B cell (primary cell): ENCODE results near the gene TRIM52. TPM values are rescaled to one million over a fixed set of nuclear protein-coding genes. Genes with fewer than 3 reads are reported as not detected.

Source experiments
- ATAC-seq: fragments of 200-7000 bp; cut with Tn5 transposase; one replicate; pipeline ENCODE4 v1.10.0; 2021; ENCODE audit warnings: low read depth, mild to moderate bottlenecking, moderate number of reproducible peaks, moderate library complexity
- CTCF ChIA-PET: fragments of 350-600 bp; sonication (Branson Sonifier 250); formaldehyde crosslinking; loops from one replicate; lab custom pipeline; 2021; ENCODE audit warnings: antibody characterized with exemption, inconsistent platforms; lab: Charles Lee
- POLR2A ChIA-PET: fragments of 350-600 bp; sonication (Branson Sonifier 250); formaldehyde crosslinking; loops from one replicate; lab custom pipeline; 2021; ENCODE audit warnings: antibody characterized with exemption; lab: Charles Lee
- DNase-seq: peaks from one replicate; pipeline ENCODE4 v3.0.0; 2013
- H2AFZ ChIP-seq: 2 replicates; pipeline ENCODE4 v1.6.1; 2012; ENCODE audit warnings: mild to moderate bottlenecking, low read depth, low read length; ENCODE audit not compliant: insufficient read depth, poor library complexity, severe bottlenecking
- H3K27ac ChIP-seq, 2 donors: 1 replicate in 1 of 2; 2 replicates in 1 of 2; pipeline ENCODE4 v1.5.1; 2012 to 2013; ENCODE audit warnings: low read length in 2 of 2, mild to moderate bottlenecking in 2 of 2, moderate library complexity in 1 of 2
- H3K27me3 ChIP-seq, 4 experiments: fragments of 200-600 bp in 1 of 4; sonication (generic) in 1 of 4; replicated peaks in 1 of 4; 1 replicate in 2 of 4; 2 replicates in 2 of 4; pipeline versions ENCODE4 v1.6.1 to v1.7.0; 2013 to 2016; ENCODE audit warnings: low read length in 3 of 4, mild to moderate bottlenecking in 2 of 4, mixed read lengths in 1 of 4, moderate library complexity in 1 of 4; ENCODE audit not compliant: insufficient read depth in 4 of 4, control insufficient read depth in 3 of 4; ENCODE audit errors: control extremely low read depth in 1 of 4
- H3K36me3 ChIP-seq, 2 experiments: replicated peaks in 1 of 2; 1 replicate in 1 of 2; 2 replicates in 1 of 2; pipeline versions ENCODE4 v1.6.1 to v1.7.1; 2013; ENCODE audit warnings: low read length in 1 of 2; ENCODE audit not compliant: insufficient read depth in 2 of 2, control insufficient read depth in 1 of 2; ENCODE audit errors: control extremely low read depth in 1 of 2, extremely low read depth in 1 of 2
- H3K4me1 ChIP-seq, 2 donors: fragments of 200-600 bp in 1 of 2; sonication (generic) in 1 of 2; 1 replicate in 1 of 2; 2 replicates in 1 of 2; pipeline versions ENCODE4 v1.5.1 to v1.6.1; 2013 to 2017; ENCODE audit warnings: low read length in 2 of 2; ENCODE audit not compliant: control insufficient read depth in 2 of 2, insufficient read depth in 2 of 2
- H3K4me2 ChIP-seq: replicated peaks from 2 replicates; pipeline ENCODE3; 2012; ENCODE audit warnings: mild to moderate bottlenecking, low read depth, low read length; ENCODE audit not compliant: poor library complexity, severe bottlenecking
- H3K4me3 ChIP-seq, 5 experiments: fragments of 200-600 bp in 1 of 5; sonication (generic) in 1 of 5; 1 replicate in 3 of 5; 2 replicates in 2 of 5; pipeline versions ENCODE4 v1.5.1 to v1.7.0; 2011 to 2016; ENCODE audit warnings: low read length in 4 of 5, mild to moderate bottlenecking in 4 of 5, low read depth in 2 of 5, control low read depth in 1 of 5, moderate library complexity in 1 of 5; ENCODE audit not compliant: insufficient read depth in 1 of 5; ENCODE audit errors: control extremely low read depth in 1 of 5, extremely low read depth in 1 of 5
- H3K79me2 ChIP-seq: fragments of 200-600 bp; sonication (generic); one replicate; pipeline ENCODE4 v1.6.0; 2016; ENCODE audit warnings: low read length; ENCODE audit not compliant: control insufficient read depth, insufficient read depth
- H3K9ac ChIP-seq: fragments of 200-600 bp; sonication (generic); 2 replicates; pipeline ENCODE4 v1.6.1; 2017; ENCODE audit warnings: mild to moderate bottlenecking, low read length, moderate library complexity
- H3K9me3 ChIP-seq, 3 donors: one replicate each; pipeline versions ENCODE4 v1.6.1 to v1.7.1; 2013; ENCODE audit warnings: low read length in 2 of 3; ENCODE audit not compliant: control insufficient read depth in 2 of 3, insufficient read depth in 1 of 3; ENCODE audit errors: control extremely low read depth in 1 of 3
- H4K20me1 ChIP-seq: 2 replicates; pipeline ENCODE4 v1.6.0; 2012; ENCODE audit warnings: mild to moderate bottlenecking, low read length; ENCODE audit not compliant: insufficient read depth, control insufficient read depth, poor library complexity, severe bottlenecking
- H3K27ac Mint-ChIP-seq: one replicate; pipeline ENCODE4 v1.8.0; 2021; ENCODE audit warnings: mixed read lengths
- H3K27me3 Mint-ChIP-seq: one replicate; pipeline ENCODE4 v1.8.0; 2021; ENCODE audit warnings: mixed read lengths
- H3K4me1 Mint-ChIP-seq: one replicate; pipeline ENCODE4 v1.8.0; 2021; ENCODE audit warnings: mixed read lengths
- H3K4me3 Mint-ChIP-seq: one replicate; pipeline ENCODE4 v1.8.0; 2021; ENCODE audit warnings: mixed read lengths
- H3K9me3 Mint-ChIP-seq: one replicate; pipeline ENCODE4 v1.8.0; 2022; ENCODE audit warnings: mixed read lengths; ENCODE audit not compliant: insufficient read depth
- EZH2 ChIP-seq: IDR thresholded peaks from 2 replicates; pipeline ENCODE4 v1.6.1; 2012; ENCODE audit warnings: borderline replicate concordance, low read depth, mild to moderate bottlenecking, moderate library complexity, low read length; ENCODE audit not compliant: insufficient read depth, poor library complexity, severe bottlenecking
- WGBS: methylation state at CpG from one replicate; pipeline ENCODE4 v1.1.5; 2013; ENCODE audit warnings: missing lambda C conversion rate; ENCODE audit not compliant: insufficient coverage; 5-methylcytosine and 5-hydroxymethylcytosine counted together
- intact Hi-C: fragments of 100-400 bp; cut with micrococcal nuclease; formaldehyde crosslinking; loops from one replicate; pipeline ENCODE4 v1.10.0; 2022
- polyA plus RNA-seq: library from polyadenylated mRNA; depleted of rRNA; stranded (reverse); fragments of >200 nt; gene quantifications from 2 replicates; pipeline ENCODE4 v1.2.3, GENCODE V29; 2012
- total RNA-seq, 2 donors: library from RNA; stranded (reverse); fragments of 120-200 nt in 1 of 2; gene quantifications; 1 replicate in 1 of 2; 2 replicates in 1 of 2; pipeline versions ENCODE4 v1.2.3 to v1.2.4, GENCODE V29; 2013 to 2022
- TF ChIP-seq, protein P1 (sequence below): fragments of 200-600 bp; IDR thresholded peaks from one replicate; pipeline ENCODE4 v1.8.0; 2022; ENCODE audit warnings: antibody characterized with exemption, mild to moderate bottlenecking

The TRIM52 gene
- total and polyA plus RNA-seq, 2 donors (not counting 1 experiment from before 2014, with no cell fraction given): 29.9 to 61.3 TPM

DNA sequence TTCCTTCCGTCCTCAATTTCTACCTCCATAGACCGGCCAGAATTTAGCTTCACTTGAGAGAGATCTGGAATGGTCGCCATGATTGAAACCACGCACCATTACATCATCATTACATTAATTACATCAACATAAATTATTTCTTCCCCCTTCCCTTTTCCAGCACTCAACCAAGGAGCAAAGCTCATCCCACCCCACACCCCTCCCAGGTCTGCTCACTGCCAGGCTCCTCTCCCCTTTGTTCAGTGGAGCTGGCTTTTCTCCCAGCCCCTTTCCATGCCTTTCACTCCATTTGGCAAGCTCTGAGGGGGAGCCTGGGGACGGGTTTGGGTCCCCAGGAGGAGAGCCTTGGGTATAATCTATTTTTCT, 25.6 kb downstream of the TRIM52 start:
- no peak overlapping the region for H2AFZ ChIP-seq
- H3K4me1 ChIP-seq: no peaks in the 10 kb centered on the region
- peaks cover 41% of the 10 kb centered on the region for H4K20me1 ChIP-seq
- 86% methylated on average over 5 of the region's 5 CpGs for WGBS
- no peak overlapping the region for H3K4me3 ChIP-seq
- Mint-ChIP-seq H3K27ac (no peak overlapping the region), H3K4me3 (no peak overlapping the region), H3K4me1 (peaks cover 9% of the 10 kb centered on the region), H3K9me3 (no peaks in the 10 kb centered on the region), H3K27me3 (no peaks in the 10 kb centered on the region)
- ATAC-seq: no peak
- DNase-seq: no peak
- no peaks in the 10 kb centered on the region for H3K27me3 ChIP-seq
- CTCF ChIA-PET: interaction anchor here (1.0 to 1.1 kb wide), 3 partner anchors 13 to 51 kb away, joined by 3 read pairs; no protein-coding TSS in a partner anchor
- peaks cover 11 to 93% of the 10 kb centered on the region in 2 experiments for H3K36me3 ChIP-seq
- no peak for TF ChIP-seq EZH2
- TF ChIP-seq, protein P1, sequence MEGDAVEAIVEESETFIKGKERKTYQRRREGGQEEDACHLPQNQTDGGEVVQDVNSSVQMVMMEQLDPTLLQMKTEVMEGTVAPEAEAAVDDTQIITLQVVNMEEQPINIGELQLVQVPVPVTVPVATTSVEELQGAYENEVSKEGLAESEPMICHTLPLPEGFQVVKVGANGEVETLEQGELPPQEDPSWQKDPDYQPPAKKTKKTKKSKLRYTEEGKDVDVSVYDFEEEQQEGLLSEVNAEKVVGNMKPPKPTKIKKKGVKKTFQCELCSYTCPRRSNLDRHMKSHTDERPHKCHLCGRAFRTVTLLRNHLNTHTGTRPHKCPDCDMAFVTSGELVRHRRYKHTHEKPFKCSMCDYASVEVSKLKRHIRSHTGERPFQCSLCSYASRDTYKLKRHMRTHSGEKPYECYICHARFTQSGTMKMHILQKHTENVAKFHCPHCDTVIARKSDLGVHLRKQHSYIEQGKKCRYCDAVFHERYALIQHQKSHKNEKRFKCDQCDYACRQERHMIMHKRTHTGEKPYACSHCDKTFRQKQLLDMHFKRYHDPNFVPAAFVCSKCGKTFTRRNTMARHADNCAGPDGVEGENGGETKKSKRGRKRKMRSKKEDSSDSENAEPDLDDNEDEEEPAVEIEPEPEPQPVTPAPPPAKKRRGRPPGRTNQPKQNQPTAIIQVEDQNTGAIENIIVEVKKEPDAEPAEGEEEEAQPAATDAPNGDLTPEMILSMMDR: no peak
- no peaks in the 10 kb centered on the region for H3K9me3 ChIP-seq
- intact Hi-C loops: no loop called here
- POLR2A ChIA-PET: interaction anchor here (1.5 kb wide), 1 partner anchor 8 kb away, joined by 3 read pairs; the partner anchor contains the start of gene RACK1
- peaks cover 7% of the 10 kb centered on the region for H3K79me2 ChIP-seq
- H3K4me2 ChIP-seq: no peak overlapping the region
- no peak overlapping the region for H3K27ac ChIP-seq
- H3K9ac ChIP-seq: no peak overlapping the region

DNA sequence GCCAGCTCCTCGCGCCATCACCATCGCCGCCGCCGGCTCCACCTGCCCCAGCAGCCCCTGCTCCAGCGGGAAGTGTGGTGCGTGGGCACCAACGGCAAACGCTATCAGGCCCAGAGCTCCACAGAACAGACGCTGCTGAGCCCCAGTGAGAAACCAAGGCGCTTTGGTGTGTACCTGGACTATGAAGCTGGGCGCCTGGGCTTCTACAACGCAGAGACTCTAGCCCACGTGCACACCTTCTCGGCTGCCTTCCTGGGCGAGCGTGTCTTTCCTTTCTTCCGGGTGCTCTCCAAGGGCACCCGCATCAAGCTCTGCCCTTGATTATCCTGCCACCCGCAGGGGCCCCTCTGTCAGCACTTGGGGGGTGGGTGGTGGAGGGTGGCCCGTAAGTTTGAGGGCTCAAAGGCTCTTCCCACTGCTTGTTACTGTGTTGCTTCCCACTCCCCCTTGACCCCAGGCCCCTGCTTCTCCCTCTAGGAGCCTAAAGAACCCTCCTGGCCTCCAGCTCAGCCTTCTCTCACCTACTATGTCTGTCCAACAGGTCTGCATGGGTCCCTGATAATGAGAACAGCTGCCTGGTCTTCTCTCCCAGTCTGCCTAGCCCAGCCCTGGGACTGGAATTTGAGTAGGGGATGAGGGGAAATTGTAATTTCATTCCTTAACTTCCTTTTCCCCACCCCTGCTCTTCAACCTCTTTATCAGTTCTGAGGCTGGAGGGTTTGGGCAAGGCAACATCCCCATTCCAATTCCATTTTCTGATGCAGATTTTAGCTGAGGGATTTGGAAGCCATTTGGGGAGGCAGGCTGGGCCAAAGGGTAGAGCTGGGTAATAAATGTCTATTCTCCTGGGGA, 26.3 kb downstream of the TRIM52 start:
- ChIA-PET CTCF (interaction anchor here (1.0 to 1.1 kb wide), 3 partner anchors 12 to 50 kb away, joined by 3 read pairs; no protein-coding TSS in a partner anchor), POLR2A (interaction anchor here (1.5 kb wide), 1 partner anchor 9 kb away, joined by 3 read pairs; the partner anchor contains the start of gene RACK1)
- intact Hi-C loops: no loop called here
- no peak for TF ChIP-seq EZH2
- TF ChIP-seq, protein P1: no peak
- no peak overlapping the region for H3K27ac ChIP-seq
- DNase-seq: no peak
- no peak overlapping the region for H3K4me2 ChIP-seq
- H3K9ac ChIP-seq: no peak overlapping the region
- no peak for ATAC-seq
- Mint-ChIP-seq H3K27ac (no peak overlapping the region), H3K4me3 (no peak overlapping the region), H3K4me1 (peaks cover 11% of the 10 kb centered on the region), H3K27me3 (no peaks in the 10 kb centered on the region), H3K9me3 (no peaks in the 10 kb centered on the region)
- H2AFZ ChIP-seq: no peak overlapping the region
- no peak overlapping the region for H3K4me3 ChIP-seq
- WGBS: 87% methylated on average over 18 of the region's 22 CpGs
- no peaks in the 10 kb centered on the region for H3K9me3 ChIP-seq
- H3K36me3 ChIP-seq: peaks cover 11 to 87% of the 10 kb centered on the region in 2 experiments
- H3K27me3 ChIP-seq: no peaks in the 10 kb centered on the region
- peaks cover 9% of the 10 kb centered on the region for H3K79me2 ChIP-seq
- H3K4me1 ChIP-seq: no peaks in the 10 kb centered on the region
- peaks cover 39% of the 10 kb centered on the region for H4K20me1 ChIP-seq
